PC-3 (cell line): ENCODE results near the gene LMBRD2.

Experiments used
- EZH2 ChIP-seq: fragments of 300-600 bp; sonication (generic); IDR thresholded peaks from one replicate; pipeline ENCODE4 v1.6.1; 2017; ENCODE audit warnings: antibody characterized with exemption, mild to moderate bottlenecking, low read length; ENCODE audit not compliant: unreplicated experiment
- TF ChIP-seq, protein P1 (sequence below): fragments of 300-600 bp; sonication (generic); conservative IDR thresholded peaks from 2 replicates; pipeline ENCODE4 v1.5.1; 2017; ENCODE audit warnings: antibody characterized with exemption, low read depth, mild to moderate bottlenecking, low read length

DNA sequence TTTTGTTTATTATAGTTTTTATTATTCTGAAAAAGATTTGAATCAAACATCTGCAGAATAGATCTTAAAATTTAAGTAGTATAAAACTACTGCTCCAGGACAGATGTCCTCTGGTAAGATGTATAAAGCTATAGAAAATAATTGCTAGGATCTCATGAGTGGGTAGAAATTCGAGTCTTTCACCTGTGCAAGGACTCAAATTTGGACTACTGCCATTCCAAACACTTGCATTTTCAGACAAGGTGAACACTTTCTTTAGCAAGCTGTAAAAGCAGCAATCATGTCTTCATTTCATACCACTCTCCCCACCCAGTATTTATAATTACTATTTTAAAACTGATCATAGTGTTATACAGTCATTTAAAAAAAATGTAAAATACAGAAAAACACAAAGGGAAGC lies 20.9 kb upstream of the LMBRD2 start:
- TF ChIP-seq EZH2, result no peak
- TF ChIP-seq, protein P1, sequence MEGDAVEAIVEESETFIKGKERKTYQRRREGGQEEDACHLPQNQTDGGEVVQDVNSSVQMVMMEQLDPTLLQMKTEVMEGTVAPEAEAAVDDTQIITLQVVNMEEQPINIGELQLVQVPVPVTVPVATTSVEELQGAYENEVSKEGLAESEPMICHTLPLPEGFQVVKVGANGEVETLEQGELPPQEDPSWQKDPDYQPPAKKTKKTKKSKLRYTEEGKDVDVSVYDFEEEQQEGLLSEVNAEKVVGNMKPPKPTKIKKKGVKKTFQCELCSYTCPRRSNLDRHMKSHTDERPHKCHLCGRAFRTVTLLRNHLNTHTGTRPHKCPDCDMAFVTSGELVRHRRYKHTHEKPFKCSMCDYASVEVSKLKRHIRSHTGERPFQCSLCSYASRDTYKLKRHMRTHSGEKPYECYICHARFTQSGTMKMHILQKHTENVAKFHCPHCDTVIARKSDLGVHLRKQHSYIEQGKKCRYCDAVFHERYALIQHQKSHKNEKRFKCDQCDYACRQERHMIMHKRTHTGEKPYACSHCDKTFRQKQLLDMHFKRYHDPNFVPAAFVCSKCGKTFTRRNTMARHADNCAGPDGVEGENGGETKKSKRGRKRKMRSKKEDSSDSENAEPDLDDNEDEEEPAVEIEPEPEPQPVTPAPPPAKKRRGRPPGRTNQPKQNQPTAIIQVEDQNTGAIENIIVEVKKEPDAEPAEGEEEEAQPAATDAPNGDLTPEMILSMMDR, result no peak
